HG03060 (cell line): ENCODE measurements around the gene ZNF532.
"Not testable (repeated sequence)": the region's sequence is repeated elsewhere in the genome, so short reads cannot be mapped to it uniquely, and the experiment has no call there.

Source experiments
- ATAC-seq: cut with Tn5 transposase; IDR thresholded peaks from one replicate; pipeline ENCODE4 v1.9.1; 2021; ENCODE audit warnings: low read depth, moderate number of reproducible peaks; ENCODE audit not compliant: unreplicated experiment

The ZNF532 gene

GRCh38 chr18:58997811-58998337 lies 133.2 kb downstream of the ZNF532 start:
- ATAC-seq = no peak

- no peak for ATAC-seq
Observed at GRCh38 chr18:58998401-58999203, 133.9 kb downstream of the ZNF532 start.

GRCh38 chr18:59001166-59001565 lies 136.5 kb downstream of the ZNF532 start:
- no peak for ATAC-seq

GRCh38 chr18:59001721-59002120 lies 137.0 kb downstream of the ZNF532 start:
- no peak for ATAC-seq

GRCh38 chr18:59002974-59003594 lies 138.4 kb downstream of the ZNF532 start:
- ATAC-seq = no peak

GRCh38 chr18:59005262-59005661 lies 140.6 kb downstream of the ZNF532 start:
- ATAC-seq = no peak

- no peak for ATAC-seq
Observed at GRCh38 chr18:59006461-59007067, 141.9 kb downstream of the ZNF532 start.

- ATAC-seq = no peak
Observed at GRCh38 chr18:59008302-59008974, 143.8 kb downstream of the ZNF532 start.

- ATAC-seq = no peak
Observed at GRCh38 chr18:59009846-59010245, 145.2 kb downstream of the ZNF532 start.

GRCh38 chr18:59011289-59011688 lies 146.6 kb downstream of the ZNF532 start:
- no peak for ATAC-seq

GRCh38 chr18:59011786-59012185 lies 147.1 kb downstream of the ZNF532 start:
- ATAC-seq = no peak

GRCh38 chr18:59012815-59013705 lies 148.4 kb downstream of the ZNF532 start:
- ATAC-seq = no peak

- ATAC-seq = no peak
Observed at GRCh38 chr18:59013744-59014143, 149.1 kb downstream of the ZNF532 start.

- ATAC-seq = no peak
Observed at GRCh38 chr18:59015531-59016152, 151.0 kb downstream of the ZNF532 start.

GRCh38 chr18:59021500-59021899 lies 156.8 kb downstream of the ZNF532 start:
- no peak for ATAC-seq

GRCh38 chr18:59022167-59022945 lies 157.7 kb downstream of the ZNF532 start:
- ATAC-seq = no peak

GRCh38 chr18:59024829-59025228 lies 160.2 kb downstream of the ZNF532 start:
- ATAC-seq = no peak

GRCh38 chr18:59025532-59025931 lies 160.9 kb downstream of the ZNF532 start:
- ATAC-seq = not testable (repeated sequence)

GRCh38 chr18:59026364-59026763 lies 161.7 kb downstream of the ZNF532 start:
- no peak for ATAC-seq
